GM19372 (cell line): ENCODE data around the gene ADARB2.

Experiments
- ATAC-seq: cut with Tn5 transposase; IDR thresholded peaks from one replicate; pipeline ENCODE4 v1.9.1; 2021; ENCODE audit warnings: mild to moderate bottlenecking, low read depth, moderate library complexity; ENCODE audit not compliant: unreplicated experiment

ADARB2 gene

GRCh38 chr10:1208366-1209311, 528.7 kb downstream of the ADARB2 start:
- no peak for ATAC-seq

DNA sequence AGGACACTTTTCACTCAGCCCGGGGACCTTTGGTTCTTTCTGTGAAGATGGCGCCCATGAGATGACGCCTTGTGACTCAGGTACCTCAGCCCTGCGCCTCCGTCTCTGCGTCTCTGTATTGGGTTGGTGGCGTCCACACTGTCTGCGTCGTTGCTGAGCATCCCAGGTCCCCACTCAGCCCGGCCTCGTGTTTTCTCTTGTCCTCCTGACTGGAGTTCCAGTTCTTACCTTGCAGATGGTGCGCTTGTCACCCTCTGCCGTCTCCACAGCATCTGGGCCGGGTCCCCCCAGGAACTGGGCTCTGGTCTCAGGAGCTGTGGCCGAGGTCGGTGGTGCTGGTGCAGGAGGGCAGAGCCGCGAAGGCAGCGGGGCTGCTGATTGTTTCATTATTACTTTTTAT, 530.7 kb downstream of the ADARB2 start:
- no peak for ATAC-seq

GRCh38 chr10:1206101-1206500, 531.2 kb downstream of the ADARB2 start:
- no peak for ATAC-seq

DNA sequence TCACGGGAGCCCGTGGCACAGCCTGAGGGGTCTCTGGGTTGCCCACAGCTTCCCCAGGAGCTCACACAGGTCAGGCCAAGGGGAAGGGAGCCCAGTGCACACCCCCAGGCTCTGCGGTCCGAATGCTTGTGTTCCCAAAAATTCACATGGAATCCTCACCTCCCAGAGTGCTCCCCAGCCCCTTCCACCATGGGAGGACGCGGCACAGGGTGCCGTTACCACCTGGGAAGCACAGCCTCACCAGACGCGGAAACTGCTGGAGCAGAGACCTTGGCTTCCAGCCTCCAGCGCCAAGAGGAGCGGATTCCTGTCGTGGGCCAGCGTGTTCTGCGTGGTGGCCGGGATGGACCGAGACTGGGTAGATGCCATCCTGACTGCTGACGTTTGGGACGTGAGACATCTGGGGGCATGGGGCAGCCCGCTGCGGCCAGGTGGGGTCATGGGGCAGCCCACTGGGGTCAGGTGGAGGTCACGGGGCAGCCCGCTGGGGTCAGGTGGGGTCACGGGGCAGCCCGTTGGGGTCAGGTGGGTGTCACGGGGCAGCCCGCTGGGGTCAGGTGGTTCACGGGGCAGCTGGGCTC, 531.8 kb downstream of the ADARB2 start:
- no peak for ATAC-seq

DNA sequence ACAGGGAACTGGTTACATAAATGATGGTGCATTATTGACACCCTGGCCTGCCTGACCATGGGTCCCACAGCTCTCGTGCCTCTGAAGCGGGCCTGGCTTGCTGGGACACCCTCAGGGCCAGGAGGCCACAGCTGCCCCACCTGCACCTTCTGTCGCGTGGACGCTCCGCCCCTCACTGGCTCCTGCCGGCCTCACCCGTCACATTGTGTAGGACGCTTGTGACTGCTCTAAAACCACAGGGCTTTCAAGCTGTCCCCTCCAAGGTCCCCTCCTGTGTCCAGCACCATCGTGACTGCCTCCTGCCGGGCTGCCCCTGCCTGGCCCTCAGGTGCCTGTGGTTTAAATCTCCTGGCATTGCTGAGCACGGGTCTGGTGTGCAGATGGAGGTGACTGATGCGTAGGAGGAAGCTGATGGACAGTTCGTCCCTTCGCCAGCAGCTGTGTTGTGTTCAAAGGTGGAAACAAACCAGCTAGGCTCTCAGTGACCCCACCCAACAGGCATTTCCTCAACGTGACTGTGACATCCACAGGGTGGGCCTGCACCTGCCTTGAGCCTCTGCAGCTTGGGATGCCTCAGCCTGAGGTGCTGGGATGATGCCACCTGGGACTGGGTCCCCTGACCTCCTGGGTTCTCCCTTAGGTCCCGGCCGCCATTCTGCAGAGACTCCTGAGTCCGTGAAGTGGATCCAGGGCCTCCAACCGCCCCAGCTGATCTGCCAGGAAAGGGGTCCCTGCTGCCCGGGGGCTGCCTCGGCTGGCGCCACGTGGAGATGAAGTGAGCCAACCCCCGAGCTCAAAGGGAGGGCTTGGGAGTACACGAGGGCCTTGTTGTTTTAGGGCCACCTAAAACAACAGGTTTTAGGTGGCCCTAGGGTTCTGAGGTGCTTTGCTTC, 532.6 kb downstream of the ADARB2 start:
- ATAC-seq, result no peak

DNA sequence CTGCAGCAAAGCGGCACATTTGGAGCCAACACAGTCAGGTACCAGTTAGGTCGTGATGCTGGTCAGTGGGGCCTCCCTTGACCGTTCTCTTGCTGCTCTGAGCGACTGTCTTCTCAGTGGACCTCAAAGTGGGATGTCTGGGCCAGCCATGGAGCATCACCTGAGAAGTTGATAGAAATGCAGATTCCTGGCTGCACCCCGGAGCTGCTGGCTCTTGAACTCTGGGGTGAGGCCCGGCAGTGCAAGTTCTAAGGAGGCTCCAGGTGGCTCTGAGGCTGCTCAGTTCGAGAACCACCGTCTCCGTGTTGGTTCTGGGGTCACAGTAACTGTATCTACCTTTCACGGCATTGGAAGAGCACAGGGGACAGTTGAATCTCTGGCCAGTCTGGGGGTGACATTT, 533.6 kb downstream of the ADARB2 start:
- ATAC-seq, result no peak

DNA sequence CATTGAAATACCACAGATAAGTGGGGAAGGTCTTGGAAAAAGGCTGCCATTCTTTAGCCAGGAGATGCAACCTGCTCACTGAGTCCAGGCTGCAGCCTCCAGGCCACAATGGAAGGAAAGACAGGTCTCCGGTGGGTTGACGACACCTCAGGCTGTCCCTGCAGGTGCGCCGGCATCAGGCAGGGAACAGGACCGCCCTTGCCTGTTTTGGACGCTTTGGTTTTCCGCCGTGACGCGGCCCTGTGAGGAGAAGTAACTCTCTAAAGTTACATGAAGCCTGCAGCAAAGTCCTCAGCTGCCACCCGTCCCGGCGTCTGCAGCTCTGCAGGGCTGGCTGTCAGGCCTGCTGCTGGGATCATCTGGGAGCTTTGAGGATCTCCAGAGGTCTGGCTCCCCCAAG, 534.1 kb downstream of the ADARB2 start:
- no peak for ATAC-seq

DNA sequence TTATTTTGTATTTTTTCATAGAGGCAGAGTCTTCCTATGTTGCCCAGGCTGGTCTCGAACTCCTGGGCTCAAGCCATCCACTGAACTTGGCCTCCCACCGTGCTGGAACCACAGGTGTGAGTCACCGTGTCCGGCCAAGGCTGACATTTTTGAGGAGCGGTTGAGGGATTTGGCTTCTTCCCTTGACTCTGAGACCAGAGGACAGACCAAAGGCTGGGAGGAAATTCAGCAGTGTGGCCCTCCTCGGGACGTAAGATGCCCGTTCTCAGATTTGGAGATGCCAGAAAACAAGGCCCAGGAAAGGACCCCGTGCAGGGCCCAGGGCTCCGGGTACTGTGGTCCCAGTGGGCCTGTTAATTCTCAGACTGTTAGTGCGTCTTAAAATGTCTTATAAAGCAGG, 535.0 kb downstream of the ADARB2 start:
- ATAC-seq, result no peak

DNA sequence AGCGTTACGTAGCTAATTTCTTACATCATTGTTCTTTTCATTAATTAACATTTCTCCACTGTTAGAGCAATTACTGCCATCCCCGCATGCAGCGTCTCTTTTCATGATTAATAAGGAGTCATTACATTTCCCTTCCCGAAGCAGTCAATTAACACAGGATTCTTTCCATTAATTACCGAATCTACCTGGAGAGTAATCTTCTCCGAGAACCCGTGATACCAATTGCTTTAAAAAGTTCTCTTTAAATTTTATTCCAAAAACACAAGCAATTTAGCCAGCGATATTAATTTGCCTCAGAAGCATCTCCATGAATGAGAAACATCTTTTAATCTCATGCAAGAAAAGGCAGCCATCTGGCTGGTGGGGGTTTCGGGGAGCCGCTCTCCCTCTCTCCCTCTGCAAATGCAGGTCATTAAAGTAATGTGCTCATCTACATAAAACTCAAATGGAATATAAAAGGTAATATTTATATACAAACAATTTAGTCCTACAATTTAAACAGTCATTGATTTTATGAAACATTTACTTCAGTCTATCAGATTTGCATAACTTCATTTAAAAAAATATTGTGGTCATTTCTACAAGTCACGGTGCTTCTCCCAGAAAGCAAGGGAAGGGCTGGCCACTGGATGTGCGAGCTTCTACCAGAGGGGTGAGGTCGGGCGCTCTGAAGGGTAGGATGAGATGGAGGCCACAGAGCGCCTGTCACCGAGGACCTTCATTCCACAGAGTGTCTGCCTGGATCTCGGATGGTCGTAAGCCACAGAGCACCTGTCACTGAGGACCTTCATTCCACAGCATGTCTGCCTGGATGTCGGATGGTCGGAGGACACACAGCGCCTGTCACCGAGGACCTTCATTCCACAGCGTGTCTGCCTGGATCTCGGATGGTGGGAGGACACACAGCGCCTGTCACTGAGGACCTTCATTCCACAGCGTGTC, 536.2 kb downstream of the ADARB2 start:
- no peak for ATAC-seq

DNA sequence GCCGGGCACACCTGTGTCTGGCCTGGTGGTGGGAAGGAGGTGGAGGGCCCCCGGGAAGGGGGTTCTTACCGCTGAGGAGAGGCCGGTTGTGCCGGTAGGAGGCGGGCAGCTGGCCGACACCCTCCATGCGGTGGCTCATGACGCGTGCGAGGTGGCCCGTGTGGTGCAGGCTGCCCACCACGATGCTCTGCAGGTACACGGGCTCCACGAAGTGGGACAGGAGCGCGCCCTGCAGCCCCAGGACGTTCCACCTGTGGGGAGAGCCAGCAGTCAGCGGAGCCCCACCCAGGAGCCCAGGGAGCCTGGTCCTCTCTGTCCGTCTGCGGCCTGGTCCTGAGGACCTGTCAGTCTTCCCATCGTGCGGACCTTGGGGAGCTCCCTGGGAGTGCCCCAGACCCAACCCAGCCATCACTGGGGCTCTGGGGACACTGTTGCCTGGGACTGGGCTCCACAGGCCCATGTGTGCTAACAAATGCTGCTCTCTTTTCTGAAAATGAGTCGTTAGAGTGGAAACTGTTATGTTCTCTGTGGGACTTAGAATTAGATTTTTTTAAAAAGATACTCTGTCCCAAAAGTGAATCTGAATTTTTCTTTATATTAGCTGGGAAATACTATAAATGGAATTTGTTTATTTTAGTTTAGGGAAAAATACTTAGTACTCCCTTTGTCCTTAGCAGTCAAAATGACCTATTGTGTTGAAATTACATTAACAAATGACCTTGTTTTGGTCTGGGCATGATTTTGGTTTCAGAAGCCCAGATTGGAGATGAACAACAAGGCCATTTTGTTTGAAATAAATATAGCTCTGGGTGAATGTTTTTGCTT, 537.2 kb downstream of the ADARB2 start:
- ATAC-seq, result no peak

- ATAC-seq, result no peak
Measured at GRCh38 chr10:1199345-1199673, 538.0 kb downstream of the ADARB2 start.

- no peak for ATAC-seq
Measured at GRCh38 chr10:1198453-1199344, 538.6 kb downstream of the ADARB2 start.

- ATAC-seq, result no peak
Measured at GRCh38 chr10:1197384-1197783, 539.9 kb downstream of the ADARB2 start.

DNA sequence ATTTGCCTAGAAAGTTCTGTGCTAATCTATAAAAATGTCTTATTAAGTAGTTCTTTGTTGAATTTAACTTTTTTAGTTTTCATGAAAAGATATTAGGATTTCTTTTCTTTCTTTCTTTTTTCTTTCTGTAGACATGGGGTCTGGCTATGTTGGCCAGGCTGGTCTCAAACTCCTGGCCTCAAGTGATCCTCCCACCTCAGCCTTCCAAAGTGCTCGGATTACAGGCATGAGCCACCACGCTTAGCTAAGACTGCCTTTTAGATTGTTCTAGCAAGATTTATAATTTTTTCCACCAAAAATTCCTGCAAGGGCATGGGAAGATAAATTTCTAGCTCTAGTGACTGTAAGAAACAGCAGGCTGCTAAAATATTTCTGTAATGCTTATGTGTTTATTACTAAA, 540.7 kb downstream of the ADARB2 start:
- no peak for ATAC-seq

DNA sequence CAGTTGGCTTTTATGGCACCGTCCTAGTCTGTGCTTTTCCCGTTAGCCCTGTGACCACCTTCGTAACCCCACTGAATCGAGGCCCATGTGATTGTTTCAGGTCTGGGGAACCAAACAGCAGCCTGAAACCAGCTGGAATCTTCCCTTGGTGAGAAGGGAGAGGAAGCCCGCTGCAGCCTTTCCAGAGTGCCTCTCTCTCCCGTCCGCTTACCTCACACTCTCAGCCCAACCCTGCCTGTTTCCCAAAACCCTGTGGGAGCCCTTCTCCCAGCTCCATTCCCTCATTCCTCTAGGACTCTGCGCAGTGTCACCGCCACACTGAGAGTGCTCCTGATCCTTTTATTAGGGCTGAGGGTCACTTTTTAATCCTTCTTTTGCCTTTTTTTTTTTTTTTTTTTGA, 541.5 kb downstream of the ADARB2 start:
- no peak for ATAC-seq

DNA sequence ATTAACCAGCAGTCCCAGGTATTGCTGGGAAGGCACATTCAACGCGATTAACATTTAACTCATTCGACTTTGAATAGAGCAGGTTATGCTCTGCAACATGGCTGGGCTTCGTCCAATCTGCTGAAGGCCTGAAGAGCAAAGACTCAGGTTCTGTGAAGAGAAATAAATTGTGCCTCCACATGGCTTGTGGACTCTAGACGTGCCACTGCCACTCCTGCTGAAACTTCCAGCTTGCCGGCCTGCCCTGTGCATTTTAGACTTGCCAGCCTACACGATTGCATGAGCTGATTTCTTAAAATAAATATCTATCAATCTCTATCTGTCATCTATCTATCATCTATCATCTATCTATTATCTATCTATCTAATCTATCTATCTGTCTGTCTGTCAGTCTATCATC, 543.2 kb downstream of the ADARB2 start:
- ATAC-seq, result no peak

DNA sequence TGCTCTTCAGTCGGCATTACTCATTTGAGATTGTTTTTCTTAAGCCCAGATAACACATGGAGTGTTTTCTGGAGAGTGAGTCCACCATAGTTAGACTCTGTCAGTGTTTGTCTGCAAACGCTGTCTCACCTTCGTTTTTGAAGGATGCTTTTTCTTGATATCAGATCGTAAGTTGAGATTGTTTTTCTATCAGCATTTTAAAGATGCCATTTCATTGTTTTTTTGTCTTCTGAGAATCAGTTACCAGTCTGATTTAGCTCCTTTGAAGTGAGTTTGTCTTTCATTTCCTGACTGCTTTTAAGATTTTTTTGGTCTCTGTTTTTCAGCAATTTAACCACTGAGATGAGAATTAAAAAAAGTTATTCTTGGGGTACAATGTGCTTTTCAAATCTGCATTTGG, 543.8 kb downstream of the ADARB2 start:
- ATAC-seq, result no peak

DNA sequence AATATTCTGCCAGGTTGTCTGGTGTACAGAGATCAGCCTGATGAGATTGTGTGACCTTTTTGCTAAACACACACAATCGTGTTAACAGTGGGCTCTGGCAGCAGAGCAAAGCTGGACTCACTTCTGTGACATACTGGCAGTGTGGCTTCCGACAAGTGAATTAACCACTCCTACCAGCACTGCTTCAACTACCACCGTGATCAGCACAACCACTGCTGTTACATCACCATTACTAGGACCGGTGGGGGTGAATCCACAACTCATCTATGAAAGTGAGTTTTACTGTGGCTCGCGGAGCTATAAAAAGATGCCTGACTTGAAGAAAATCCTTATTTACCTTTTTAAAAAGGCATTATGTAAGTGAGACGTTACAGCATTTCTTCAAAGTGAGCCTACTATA, 545.6 kb downstream of the ADARB2 start:
- no peak for ATAC-seq
